CD4-positive, alpha-beta T cell (primary cell): ENCODE results near the gene NRIP3. TPM values are rescaled to one million over a fixed set of nuclear protein-coding genes. Genes with fewer than 3 reads are reported as not detected.

Experiments used
- ATAC-seq: fragments of 200-7000 bp; cut with Tn5 transposase; one replicate; pipeline ENCODE4 v1.10.0; 2022; ENCODE audit warnings: mild to moderate bottlenecking; ENCODE audit not compliant: poor library complexity
- CTCF ChIA-PET: fragments of 350-600 bp; sonication (Branson Sonifier 250); formaldehyde crosslinking; loops from one replicate; lab custom pipeline; 2021; ENCODE audit warnings: antibody characterized with exemption, inconsistent platforms; lab: Charles Lee
- POLR2A ChIA-PET: fragments of 350-600 bp; sonication (Branson Sonifier 250); formaldehyde crosslinking; loops from one replicate; lab custom pipeline; 2021; ENCODE audit warnings: antibody characterized with exemption, inconsistent platforms; lab: Charles Lee
- DNase-seq, 14 experiments: peaks; one replicate each; pipeline ENCODE4 v3.0.0-alpha.2; 2013 to 2020; ENCODE audit warnings: mixed read lengths in 2 of 14
- H3K27ac ChIP-seq, 2 donors: one replicate each; pipeline versions ENCODE4 v1.5.1 to v1.7.0; 2013; ENCODE audit warnings: low read length in 2 of 2, low read depth in 1 of 2, mild to moderate bottlenecking in 1 of 2
- H3K27me3 ChIP-seq, 2 experiments: 1 replicate in 1 of 2; 2 replicates in 1 of 2; pipeline versions ENCODE4 v1.6.1 to v1.7.0; 2013; ENCODE audit warnings: low read length in 2 of 2, control low read depth in 1 of 2, mild to moderate bottlenecking in 1 of 2, moderate library complexity in 1 of 2; ENCODE audit not compliant: insufficient read depth in 2 of 2, control insufficient read depth in 1 of 2
- H3K36me3 ChIP-seq: one replicate; pipeline ENCODE4 v1.6.1; 2013; ENCODE audit warnings: low read length, control low read depth; ENCODE audit not compliant: insufficient read depth
- H3K4me1 ChIP-seq: one replicate; pipeline ENCODE4 v1.6.1; 2013; ENCODE audit warnings: low read length, control low read depth; ENCODE audit not compliant: insufficient read depth
- H3K4me3 ChIP-seq: one replicate; pipeline ENCODE4 v1.5.1; 2013; ENCODE audit warnings: mild to moderate bottlenecking, low read length, moderate library complexity
- H3K9me3 ChIP-seq, 2 experiments: 1 replicate in 1 of 2; 2 replicates in 1 of 2; pipeline versions ENCODE4 v1.6.1 to v1.7.0; 2013; ENCODE audit warnings: low read length in 2 of 2, mild to moderate bottlenecking in 2 of 2, control low read depth in 1 of 2, moderate library complexity in 1 of 2; ENCODE audit not compliant: control insufficient read depth in 1 of 2, insufficient read depth in 1 of 2
- H3K27ac Mint-ChIP-seq: one replicate; pipeline ENCODE4 v1.8.0; 2020; ENCODE audit warnings: mixed read lengths
- H3K27me3 Mint-ChIP-seq: one replicate; pipeline ENCODE4 v1.8.0; 2021; ENCODE audit warnings: mixed read lengths
- H3K36me3 Mint-ChIP-seq: one replicate; pipeline ENCODE4 v1.8.0; 2021; ENCODE audit warnings: low read depth, mixed read lengths
- H3K4me1 Mint-ChIP-seq: one replicate; pipeline ENCODE4 v1.8.0; 2021; ENCODE audit warnings: low read depth, mixed read lengths
- H3K4me3 Mint-ChIP-seq: one replicate; pipeline ENCODE4 v1.8.0; 2020; ENCODE audit warnings: mild to moderate bottlenecking, mixed read lengths
- H3K9me3 Mint-ChIP-seq: one replicate; pipeline ENCODE4 v1.8.0; 2020; ENCODE audit warnings: mixed read lengths
- intact Hi-C, 2 experiments: fragments of 100-400 bp; cut with DNase I in 1 of 2; cut with micrococcal nuclease in 1 of 2; formaldehyde crosslinking; loops; one replicate each; pipeline versions ENCODE4 v1.15.1 to v1.9.0; 2023 to 2025; cut with DNase I, micrococcal nuclease
- total RNA-seq, 174 experiments: library from RNA in 2 of 174; stranded (reverse) in 2 of 174; gene quantifications; one replicate each; pipeline ENCODE4 v1.2.3 and lab custom pipeline; 2021 to 2026
- TF ChIP-seq, protein P1 (sequence below): fragments of 200-600 bp; IDR thresholded peaks from one replicate; pipeline ENCODE4 v1.8.0; 2022; ENCODE audit warnings: antibody characterized with exemption, mild to moderate bottlenecking

Gene NRIP3
- total RNA-seq, 2 experiments from 2014 or later, result 4.6 to 4.9 TPM

DNA sequence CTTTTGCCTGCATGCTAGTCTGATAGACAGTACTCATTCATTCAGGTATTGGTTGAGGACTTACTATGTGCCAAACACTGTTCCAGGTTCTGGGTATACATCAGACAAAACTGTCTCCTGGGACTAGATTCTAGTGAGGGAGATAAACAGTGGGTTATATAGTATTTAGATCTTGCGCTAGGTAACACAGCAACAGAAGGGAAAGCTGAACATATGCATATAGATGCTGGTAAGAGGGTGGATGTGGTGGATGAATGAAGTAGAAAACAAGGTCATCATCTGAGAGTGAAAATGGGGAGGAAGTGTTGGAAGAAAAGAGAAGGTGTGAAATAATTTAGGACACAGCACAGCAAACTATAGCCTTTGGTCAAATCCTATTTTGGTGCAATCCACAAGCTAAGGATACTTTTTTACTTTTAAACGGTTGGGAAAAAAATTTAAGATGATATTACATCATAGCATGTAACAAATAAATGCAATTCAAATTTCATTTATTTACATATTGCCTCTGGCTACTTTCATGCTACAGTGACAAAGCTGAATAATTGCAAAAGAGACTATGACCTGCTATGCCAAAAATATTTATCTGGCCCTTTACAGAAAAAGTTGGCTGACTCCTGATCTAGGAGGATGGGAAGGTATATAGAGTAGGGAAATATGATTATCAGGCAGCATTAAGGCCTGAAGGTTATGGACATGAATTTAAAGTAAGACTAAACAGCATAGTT is 32.4 kb downstream of the NRIP3 start:
- H3K36me3 Mint-ChIP-seq, result peaks cover 5% of the 10 kb centered on the region
- H3K9me3 ChIP-seq, result no peaks in the 10 kb centered on the region
- peaks cover 4% of the 10 kb centered on the region for H3K36me3 ChIP-seq
- no peak overlapping the region for H3K27ac ChIP-seq
- DNase-seq, result no peak
- ChIA-PET CTCF (interaction anchor here (0.6 kb wide), 1 partner anchor 109 kb away, joined by 4 read pairs; no protein-coding TSS in a partner anchor), POLR2A (interaction anchor here (1.6 kb wide), 1 partner anchor 12 kb away, joined by 4 read pairs; no protein-coding TSS in a partner anchor)
- no peaks in the 10 kb centered on the region for H3K27me3 Mint-ChIP-seq
- no peak overlapping the region for H3K4me3 Mint-ChIP-seq
- H3K4me1 Mint-ChIP-seq, result no peaks in the 10 kb centered on the region
- no peak overlapping the region for H3K4me3 ChIP-seq
- TF ChIP-seq, protein P1, sequence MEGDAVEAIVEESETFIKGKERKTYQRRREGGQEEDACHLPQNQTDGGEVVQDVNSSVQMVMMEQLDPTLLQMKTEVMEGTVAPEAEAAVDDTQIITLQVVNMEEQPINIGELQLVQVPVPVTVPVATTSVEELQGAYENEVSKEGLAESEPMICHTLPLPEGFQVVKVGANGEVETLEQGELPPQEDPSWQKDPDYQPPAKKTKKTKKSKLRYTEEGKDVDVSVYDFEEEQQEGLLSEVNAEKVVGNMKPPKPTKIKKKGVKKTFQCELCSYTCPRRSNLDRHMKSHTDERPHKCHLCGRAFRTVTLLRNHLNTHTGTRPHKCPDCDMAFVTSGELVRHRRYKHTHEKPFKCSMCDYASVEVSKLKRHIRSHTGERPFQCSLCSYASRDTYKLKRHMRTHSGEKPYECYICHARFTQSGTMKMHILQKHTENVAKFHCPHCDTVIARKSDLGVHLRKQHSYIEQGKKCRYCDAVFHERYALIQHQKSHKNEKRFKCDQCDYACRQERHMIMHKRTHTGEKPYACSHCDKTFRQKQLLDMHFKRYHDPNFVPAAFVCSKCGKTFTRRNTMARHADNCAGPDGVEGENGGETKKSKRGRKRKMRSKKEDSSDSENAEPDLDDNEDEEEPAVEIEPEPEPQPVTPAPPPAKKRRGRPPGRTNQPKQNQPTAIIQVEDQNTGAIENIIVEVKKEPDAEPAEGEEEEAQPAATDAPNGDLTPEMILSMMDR, result no peak
- H3K27me3 ChIP-seq, result no peaks in the 10 kb centered on the region
- ATAC-seq, result no peak
- intact Hi-C loops, result no loop called here
- H3K4me1 ChIP-seq, result no peaks in the 10 kb centered on the region
- no peak overlapping the region for H3K27ac Mint-ChIP-seq
- H3K9me3 Mint-ChIP-seq, result no peaks in the 10 kb centered on the region

DNA sequence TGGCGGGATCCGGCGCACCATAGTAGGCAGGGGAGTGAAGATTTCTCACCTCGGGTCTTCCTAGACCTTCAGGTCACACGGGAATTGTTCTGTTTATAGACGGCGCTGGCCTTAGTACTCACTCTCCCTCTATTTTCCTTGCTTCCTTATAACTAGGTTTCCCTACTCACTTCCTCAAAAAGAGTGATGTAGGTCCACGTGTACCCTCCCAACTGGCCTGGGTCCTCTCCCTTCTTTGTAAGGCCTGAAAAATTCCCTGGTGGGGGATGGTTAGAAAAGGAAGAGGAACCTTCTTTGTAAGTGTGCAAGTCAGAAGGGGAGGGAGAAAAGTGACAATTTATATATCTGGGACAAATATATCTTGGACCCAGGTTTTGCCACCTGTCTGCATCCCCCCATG is 36.6 kb downstream of the NRIP3 start:
- Mint-ChIP-seq H3K27me3 (no peaks in the 10 kb centered on the region), H3K9me3 (no peaks in the 10 kb centered on the region), H3K4me1 (peaks cover 21% of the 10 kb centered on the region), H3K36me3 (peaks cover 13% of the 10 kb centered on the region), H3K27ac (no peak overlapping the region), H3K4me3 (peak overlapping the region; percentile 75)
- H3K27ac ChIP-seq, result no peak overlapping the region
- DNase-seq, result peak in 2 of 14 experiments; percentile 26 to 34
- H3K36me3 ChIP-seq, result peaks cover 4% of the 10 kb centered on the region
- H3K27me3 ChIP-seq, result no peaks in the 10 kb centered on the region
- TF ChIP-seq, protein P1, result no peak
- ChIA-PET POLR2A (no interaction called here), CTCF (no interaction called here)
- H3K9me3 ChIP-seq, result no peaks in the 10 kb centered on the region
- H3K4me3 ChIP-seq, result no peak overlapping the region
- no peak for ATAC-seq
- peaks cover 25% of the 10 kb centered on the region for H3K4me1 ChIP-seq
- intact Hi-C loops, result loop anchor here in 1 of 2 experiments (5.0 to 10.0 kb wide), 2 partner anchors 980 to 1338 kb away; partner anchors contain the start of genes ADM and EIF3F

DNA sequence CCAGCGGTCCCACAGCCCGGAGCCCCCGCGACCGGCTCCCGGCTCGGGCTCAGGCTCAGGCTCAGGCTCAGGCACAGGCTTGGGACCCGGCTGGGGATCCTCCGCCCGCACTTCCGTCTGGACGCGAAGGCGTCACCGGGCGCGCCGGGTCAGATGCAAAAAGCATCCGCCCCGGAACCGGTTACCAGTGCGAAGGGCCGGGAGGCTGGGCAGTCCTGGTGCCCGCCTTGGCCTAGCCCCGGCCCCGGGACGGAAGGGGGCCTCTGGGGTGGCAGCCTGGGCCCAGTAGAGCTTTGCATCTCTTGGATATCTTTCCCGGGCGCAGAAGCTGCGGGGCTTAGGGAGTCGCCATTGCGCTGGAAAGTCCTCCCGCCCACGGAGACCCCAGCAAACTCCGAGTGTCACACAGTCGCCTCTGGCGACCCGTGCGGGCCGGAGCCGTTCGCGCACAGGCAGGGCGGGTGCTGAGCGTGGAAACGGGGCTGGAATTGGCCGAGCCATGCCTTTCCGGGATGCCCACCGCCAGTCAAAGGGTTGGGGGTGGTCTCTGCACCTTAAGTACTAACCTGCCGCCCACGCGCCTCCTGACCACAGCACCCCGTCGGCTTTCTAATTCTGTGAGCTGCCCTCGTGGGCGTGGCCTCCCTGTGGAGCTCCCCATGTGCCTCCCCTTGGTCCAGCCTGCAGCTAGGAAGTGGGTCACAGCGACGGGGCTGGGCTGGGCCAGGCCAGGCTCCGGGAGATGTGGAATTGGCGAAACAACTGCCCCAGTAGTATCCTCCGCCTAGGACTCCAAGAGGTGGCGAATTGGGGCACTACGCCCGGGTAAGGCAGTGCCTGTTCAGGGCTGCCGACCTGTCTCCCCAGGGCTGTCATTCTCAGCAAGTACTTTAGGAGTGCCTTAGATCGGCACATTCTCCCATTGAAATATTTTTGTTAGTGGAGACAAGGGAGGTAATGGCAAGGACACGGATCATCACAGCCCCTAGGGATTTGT is 39.2 kb downstream of the NRIP3 start, which contains the start of gene TMEM9B:
Gene TMEM9B (minus strand): TSS at position 119 of the 997 bp plus-strand sequence. CDS start 129 bp downstream, outside the sequence.
- H3K27ac ChIP-seq, result peak within 1 kb of the TSS; percentile 91 to 96
- DNase-seq (peak; percentile 50 to 87 (median 70)), ATAC-seq (peak; percentile 72)
- peak within 1 kb of the TSS; percentile 98 for H3K4me3 ChIP-seq
- H3K27me3 ChIP-seq, result no peaks in the 10 kb centered on the region
- H3K36me3 ChIP-seq, result peaks cover 8% of the 10 kb centered on the region
- peaks cover 28% of the 10 kb centered on the region for H3K4me1 ChIP-seq
- Mint-ChIP-seq H3K27me3 (no peaks in the 10 kb centered on the region), H3K9me3 (no peaks in the 10 kb centered on the region), H3K4me1 (peaks cover 35% of the 10 kb centered on the region), H3K4me3 (peak within 1 kb of the TSS; percentile 97), H3K27ac (peak within 1 kb of the TSS; percentile 97), H3K36me3 (peaks cover 23% of the 10 kb centered on the region)
- POLR2A ChIA-PET, result interaction anchor here (0.7 to 2.6 kb wide), 18 partner anchors 8 to 1893 kb away, joined by 3 to 18 read pairs (median 5); partner anchors contain the start of genes AKIP1, ASCL3, EIF3F and NRIP3
- CTCF ChIA-PET, result interaction anchor here (0.9 to 1.3 kb wide), 2 partner anchors 51 to 281 kb away, joined by 3 read pairs; partner anchors contain the start of gene RPL27A
- TF ChIP-seq, protein P1, result no peak
- intact Hi-C loops, result loop anchor here in 1 of 2 experiments (5.0 to 10.0 kb wide), 6 partner anchors 282 to 1340 kb away; partner anchors contain the start of genes ADM, EIF3F, RPL27A and TRIM66
- H3K9me3 ChIP-seq, result no peaks in the 10 kb centered on the region
